Upper lobe of left lung (tissue), 6 donors: ENCODE results near the gene RAB8B. TPM values are rescaled to one million over a fixed set of nuclear protein-coding genes. Genes with fewer than 3 reads are reported as not detected.

Experiments used
- ATAC-seq, 2 donors: fragments of 200-7000 bp; cut with Tn5 transposase; one replicate each; pipeline ENCODE4 v1.9.1; 2022; ENCODE audit warnings: mild to moderate bottlenecking in 2 of 2, moderate library complexity in 2 of 2; ENCODE audit not compliant: low FRiP score in 2 of 2
- DNase-seq, 2 donors: peaks; one replicate each; pipeline ENCODE4 v3.0.0-alpha.2; 2019 to 2020
- H3K27ac ChIP-seq, 4 donors: fragments of 200-600 bp; sonication (generic); one replicate each; pipeline ENCODE4 v1.5.1; 2016 to 2019
- H3K27me3 ChIP-seq, 4 donors: fragments of 200-600 bp; sonication (generic); one replicate each; pipeline ENCODE4 v1.5.1; 2017 to 2019
- H3K36me3 ChIP-seq, 4 donors: fragments of 200-600 bp; sonication (generic); one replicate each; pipeline ENCODE4 v1.5.1; 2016 to 2019
- H3K4me1 ChIP-seq, 4 donors: fragments of 200-600 bp; sonication (generic); one replicate each; pipeline ENCODE4 v1.5.1; 2018 to 2019
- H3K4me3 ChIP-seq, 4 donors: fragments of 200-600 bp; sonication (generic); one replicate each; pipeline ENCODE4 v1.5.1; 2017 to 2019; ENCODE audit warnings: mild to moderate bottlenecking in 2 of 4, moderate library complexity in 1 of 4
- H3K9me3 ChIP-seq, 4 donors: fragments of 200-600 bp; sonication (generic); one replicate each; pipeline ENCODE4 v1.5.1; 2018 to 2019
- CTCF ChIP-seq, 6 experiments: fragments of 450-650 bp in 4 of 6; fragments of 200-600 bp in 2 of 6; sonication (generic) in 2 of 6; IDR thresholded peaks; one replicate each; pipeline ENCODE4 v1.5.1; 2016 to 2019; ENCODE audit warnings: antibody characterized with exemption in 6 of 6
- EP300 ChIP-seq, 4 donors: sonication (generic); formaldehyde crosslinking; IDR thresholded peaks; one replicate each; pipeline ENCODE4 v1.5.1; 2017; ENCODE audit warnings: antibody characterized with exemption in 4 of 4, control low read depth in 2 of 4
- POLR2A ChIP-seq, 4 donors: fragments of 450-650 bp; IDR thresholded peaks; one replicate each; pipeline ENCODE4 v1.5.1; 2016 to 2017; ENCODE audit warnings: antibody characterized with exemption in 4 of 4, mild to moderate bottlenecking in 2 of 4
- POLR2AphosphoS5 ChIP-seq, 2 donors: sonication (generic); formaldehyde crosslinking; IDR thresholded peaks; one replicate each; pipeline ENCODE4 v1.5.1; 2017; ENCODE audit warnings: antibody characterized with exemption in 2 of 2
- WGBS, 2 donors: methylation state at CpG; one replicate each; pipeline ENCODE4 v1.1.5; 2017 to 2018; 5-methylcytosine and 5-hydroxymethylcytosine counted together
- total RNA-seq, 6 donors: library from RNA; depleted of rRNA in 4 of 6; stranded (reverse); fragments of >200 nt in 4 of 6; gene quantifications; one replicate each; pipeline versions ENCODE4 v1.1.0 to v1.2.1, GENCODE V29; 2016 to 2021
- donor health status: DM: no; HTN: no; CAD: no; lungs with moderate emphysema.
- donor health status: DM: no; HTN: yes; CAD: no; lungs with severe emphysema.

The RAB8B gene
- total RNA-seq, 6 donors from 2014 or later: 10.2 to 54.8 (median 39.2) TPM

- Histone ChIP-seq H3K27ac (peak overlapping the region; percentile 29 to 81 (median 44)), H3K4me3 (no peak overlapping the region), H3K4me1 (peaks cover 40 to 70% (median 44%) of the 10 kb centered on the region in 4 donors), H3K36me3 (peaks cover 0 to 12% (median 0%) of the 10 kb centered on the region in 4 donors), H3K27me3 (no peaks in the 10 kb centered on the region), H3K9me3 (no peaks in the 10 kb centered on the region)
- TF ChIP-seq POLR2AphosphoS5 (IDR thresholded peaks at IDR 0.05): no peak
- TF ChIP-seq CTCF (IDR thresholded peaks at IDR 0.05): no peak
- no peak for TF ChIP-seq EP300 (IDR thresholded peaks at IDR 0.05)
- TF ChIP-seq POLR2A (IDR thresholded peaks at IDR 0.05): no peak
- ATAC-seq (no peak), DNase-seq (no peak)
- 35 to 51% methylated on average over 5 of the region's 5 CpGs for WGBS, 2 donors
Observed at GRCh38 chr15:63244976-63245645, 55.7 kb downstream of the RAB8B start.

GRCh38 chr15:63246691-63247469 lies 57.5 kb downstream of the RAB8B start:
- H3K9me3 ChIP-seq: no peaks in the 10 kb centered on the region
- ATAC-seq: peak; percentile 86 to 93
- H3K4me1 ChIP-seq: peaks cover 40 to 67% (median 44%) of the 10 kb centered on the region in 4 donors
- peak overlapping the region; percentile 34 to 62 (median 56) for H3K27ac ChIP-seq
- DNase-seq: peak in 1 of 2 donors; percentile 56
- H3K36me3 ChIP-seq: peaks cover 0 to 28% (median 3%) of the 10 kb centered on the region in 4 donors
- 72 to 78% methylated on average over 5 of the region's 5 CpGs for WGBS, 2 donors
- TF ChIP-seq CTCF (IDR thresholded peaks at IDR 0.05) (no peak), POLR2AphosphoS5 (IDR thresholded peaks at IDR 0.05) (peak in 1 of 2 donors; percentile 90), EP300 (IDR thresholded peaks at IDR 0.05) (peak in 2 of 4 donors; percentile 55 to 76), POLR2A (IDR thresholded peaks at IDR 0.05) (no peak)
- H3K27me3 ChIP-seq: no peaks in the 10 kb centered on the region
- no peak overlapping the region for H3K4me3 ChIP-seq

GRCh38 chr15:63250312-63250965 lies 61.0 kb downstream of the RAB8B start:
- 85 to 95% methylated on average over 4 of the region's 4 CpGs for WGBS, 2 donors

GRCh38 chr15:63251701-63252100 lies 62.3 kb downstream of the RAB8B start:
- H3K27ac ChIP-seq: no peak overlapping the region
- no peaks in the 10 kb centered on the region for H3K27me3 ChIP-seq
- no peak overlapping the region for H3K4me3 ChIP-seq
- 92 to 100% methylated on average over 2 of the region's 2 CpGs for WGBS, 2 donors
- DNase-seq (no peak), ATAC-seq (no peak)
- H3K36me3 ChIP-seq: peaks cover 0 to 32% (median 3%) of the 10 kb centered on the region in 4 donors
- peaks cover 10 to 23% (median 14%) of the 10 kb centered on the region in 4 donors for H3K4me1 ChIP-seq
- no peak for TF ChIP-seq POLR2AphosphoS5 (IDR thresholded peaks at IDR 0.05)
- TF ChIP-seq CTCF (IDR thresholded peaks at IDR 0.05): no peak
- TF ChIP-seq EP300 (IDR thresholded peaks at IDR 0.05): no peak
- no peak for TF ChIP-seq POLR2A (IDR thresholded peaks at IDR 0.05)
- no peaks in the 10 kb centered on the region for H3K9me3 ChIP-seq

More at GRCh38 chr15:63250312-63250965, 61.0 kb downstream of the RAB8B start:
- Histone ChIP-seq H3K4me1 (peaks cover 23 to 36% (median 27%) of the 10 kb centered on the region in 4 donors), H3K27ac (no peak overlapping the region), H3K4me3 (no peak overlapping the region), H3K36me3 (peaks cover 0 to 30% (median 3%) of the 10 kb centered on the region in 4 donors), H3K9me3 (no peaks in the 10 kb centered on the region), H3K27me3 (no peaks in the 10 kb centered on the region)
- no peak for DNase-seq
- no peak for ATAC-seq
- TF ChIP-seq CTCF (IDR thresholded peaks at IDR 0.05): no peak
- no peak for TF ChIP-seq EP300 (IDR thresholded peaks at IDR 0.05)
- TF ChIP-seq POLR2A (IDR thresholded peaks at IDR 0.05): no peak
- TF ChIP-seq POLR2AphosphoS5 (IDR thresholded peaks at IDR 0.05): no peak
